GM19467 (cell line): Measurements from ENCODE around the gene PARP14.
"Not testable (repeated sequence)": the region's sequence is repeated elsewhere in the genome, so short reads cannot be mapped to it uniquely, and the experiment has no call there.

Source experiments
- ATAC-seq: cut with Tn5 transposase; IDR thresholded peaks from one replicate; pipeline ENCODE4 v1.9.1; 2021; ENCODE audit warnings: mild to moderate bottlenecking, moderate library complexity; ENCODE audit not compliant: unreplicated experiment

The PARP14 gene

GRCh38 chr3:122714273-122714672 is 33.6 kb downstream of the PARP14 start:
- no peak for ATAC-seq

DNA sequence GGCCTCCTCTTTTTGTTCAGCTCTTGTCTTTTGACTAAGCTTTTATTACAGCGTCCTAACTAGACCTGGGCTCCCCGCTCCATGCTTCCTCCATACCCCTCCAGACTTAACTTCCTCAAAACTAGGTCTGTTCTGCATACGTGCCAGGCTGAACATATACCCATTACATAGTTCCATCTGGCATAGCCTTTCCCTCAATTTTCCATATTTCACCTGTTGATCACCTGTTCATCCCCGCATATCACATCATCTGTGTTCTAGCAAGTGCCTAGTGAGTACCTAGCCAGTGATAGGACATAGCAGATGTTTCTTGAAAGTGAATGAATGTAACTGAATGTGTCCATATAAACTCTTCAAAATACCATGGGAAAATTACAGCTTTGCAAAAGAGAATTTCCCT is 36.0 kb downstream of the PARP14 start:
- ATAC-seq: no peak

DNA sequence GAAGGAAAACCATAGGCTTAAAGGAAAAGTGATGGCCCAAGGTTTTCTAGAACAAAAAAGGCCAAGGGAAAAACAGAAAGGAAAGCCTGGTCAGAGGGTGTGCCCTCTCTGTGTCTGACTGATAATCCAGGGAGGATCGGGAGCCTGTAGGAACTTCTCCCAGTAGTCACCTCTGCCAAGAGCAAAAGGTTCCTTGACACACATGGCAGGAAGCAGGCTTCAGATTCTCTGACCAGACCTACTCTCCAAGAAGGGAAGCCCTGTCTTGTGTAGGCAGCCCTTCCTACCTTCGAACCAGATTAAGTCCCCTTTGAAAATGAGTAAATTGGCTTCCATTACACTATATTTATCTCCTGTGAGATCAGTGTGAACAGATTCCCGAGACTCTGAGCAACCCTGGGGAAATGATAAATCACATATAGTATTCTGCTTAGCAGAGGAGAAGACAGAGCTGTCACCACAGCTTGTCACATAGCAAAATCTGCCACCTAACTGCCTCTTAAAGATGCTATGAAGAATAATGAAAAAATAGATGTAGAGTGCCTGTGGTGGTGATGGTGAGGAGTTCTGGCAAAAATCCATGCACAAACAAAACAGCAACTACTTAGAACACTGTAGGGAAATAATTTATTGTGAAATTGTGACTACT is 38.8 kb downstream of the PARP14 start:
- no peak for ATAC-seq

DNA sequence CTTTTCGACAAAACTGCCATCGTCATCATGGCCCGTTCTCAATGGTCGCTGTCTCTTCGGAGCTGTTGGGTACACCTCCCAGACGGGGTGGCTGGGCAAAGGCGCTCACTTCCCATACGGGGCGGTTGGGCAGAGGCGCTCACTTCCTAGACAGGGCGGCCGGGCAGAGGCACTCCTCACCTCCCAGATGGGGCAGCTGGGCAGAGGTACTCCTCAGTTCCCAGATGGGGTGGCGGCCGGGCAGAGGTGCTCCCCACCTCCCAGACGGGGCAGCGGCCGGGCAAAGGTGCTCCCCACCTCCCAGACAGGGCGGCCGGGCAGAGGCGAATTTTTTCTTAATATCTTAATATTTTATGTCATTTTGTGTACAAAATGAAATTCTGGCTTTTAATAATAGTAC is 44.5 kb downstream of the PARP14 start:
- no peak for ATAC-seq

- no peak for ATAC-seq
Observed at GRCh38 chr3:122727294-122727693, 46.7 kb downstream of the PARP14 start.

DNA sequence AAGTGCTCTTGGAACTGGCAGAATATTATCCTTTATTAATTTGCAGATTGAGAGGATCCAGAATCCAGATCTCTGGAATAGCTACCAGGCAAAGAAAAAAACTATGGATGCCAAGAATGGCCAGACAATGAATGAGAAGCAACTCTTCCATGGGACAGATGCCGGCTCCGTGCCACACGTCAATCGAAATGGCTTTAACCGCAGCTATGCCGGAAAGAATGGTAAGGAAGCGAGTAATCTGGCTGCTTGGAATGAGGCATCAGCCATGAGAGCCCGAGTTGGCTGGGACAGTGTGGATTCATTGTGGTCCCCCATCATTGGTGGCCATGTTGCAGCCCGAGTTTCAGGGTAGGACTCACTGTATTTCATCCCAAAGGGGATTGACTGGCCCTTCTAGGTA is 47.1 kb downstream of the PARP14 start:
- ATAC-seq: no peak

DNA sequence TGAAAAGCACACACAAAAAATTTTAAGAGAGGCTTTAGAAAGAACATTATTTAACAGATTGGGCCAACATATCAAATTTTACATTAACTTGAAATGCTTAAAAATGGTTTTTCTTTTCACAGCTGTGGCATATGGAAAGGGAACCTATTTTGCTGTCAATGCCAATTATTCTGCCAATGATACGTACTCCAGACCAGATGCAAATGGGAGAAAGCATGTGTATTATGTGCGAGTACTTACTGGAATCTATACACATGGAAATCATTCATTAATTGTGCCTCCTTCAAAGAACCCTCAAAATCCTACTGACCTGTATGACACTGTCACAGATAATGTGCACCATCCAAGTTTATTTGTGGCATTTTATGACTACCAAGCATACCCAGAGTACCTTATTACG is 47.5 kb downstream of the PARP14 start:
- ATAC-seq: no peak

GRCh38 chr3:122728756-122729514 is 48.3 kb downstream of the PARP14 start:
- no peak for ATAC-seq

GRCh38 chr3:122730240-122730639 is 49.6 kb downstream of the PARP14 start:
- no peak for ATAC-seq

DNA sequence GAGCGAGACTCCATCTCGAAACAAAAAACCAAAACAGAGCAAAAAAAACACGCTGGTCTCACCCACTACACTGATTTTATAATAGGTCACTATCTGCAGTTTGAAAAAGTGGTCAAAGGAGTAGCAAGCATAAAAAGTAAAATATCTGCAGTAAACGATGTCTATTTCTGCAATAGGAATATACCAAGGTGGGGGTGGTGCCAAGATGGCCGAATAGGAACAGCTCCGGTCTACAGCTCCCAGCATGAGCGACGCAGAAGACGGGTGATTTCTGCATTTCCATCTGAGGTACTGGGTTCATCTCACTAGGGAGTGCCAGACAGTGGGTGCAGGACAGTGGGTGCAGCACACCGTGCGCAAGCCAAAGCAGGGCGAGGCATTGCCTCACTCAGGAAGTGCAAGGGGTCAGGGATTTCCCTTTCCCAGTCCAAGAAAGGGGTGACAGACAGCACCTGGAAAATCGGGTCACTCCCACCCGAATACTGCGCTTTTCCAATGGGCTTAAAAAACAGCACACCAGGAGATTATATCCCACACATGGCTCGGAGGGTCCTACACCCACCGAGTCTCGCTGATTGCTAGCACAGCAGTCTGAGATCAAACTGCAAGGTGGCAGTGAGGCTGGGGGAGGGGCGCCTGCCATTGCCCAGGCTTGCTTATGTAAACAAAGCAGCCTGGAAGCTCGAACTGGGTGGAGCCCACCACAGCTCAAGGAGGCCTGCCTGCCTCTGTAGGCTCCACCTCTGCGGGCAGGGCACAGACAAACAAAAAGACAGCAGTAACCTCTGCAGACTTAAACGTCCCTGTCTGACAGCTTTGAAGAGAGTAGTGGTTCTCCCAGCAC is 52.3 kb downstream of the PARP14 start:
- ATAC-seq: not testable (repeated sequence)

DNA sequence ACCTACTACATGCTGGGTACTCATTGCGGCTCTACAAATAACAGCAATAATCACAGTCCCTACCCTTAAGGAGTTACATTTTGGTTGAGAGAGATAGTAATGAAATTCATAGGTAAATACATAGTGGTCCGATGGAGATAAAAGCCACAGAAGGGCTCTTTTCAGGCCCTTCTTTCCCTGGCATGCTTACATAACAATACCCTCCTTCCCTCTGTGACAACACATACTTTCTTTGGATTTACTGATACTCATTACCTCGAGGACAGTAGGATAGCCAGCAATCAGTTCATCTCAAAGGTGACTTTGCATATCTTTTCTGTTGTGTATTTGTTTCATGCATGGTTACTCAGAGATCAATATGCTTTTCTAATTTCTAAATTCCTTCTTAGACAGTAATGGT is 58.5 kb downstream of the PARP14 start:
- no peak for ATAC-seq

GRCh38 chr3:122742234-122742633 is 61.6 kb downstream of the PARP14 start:
- no peak for ATAC-seq

- ATAC-seq: no peak
Observed at GRCh38 chr3:122743581-122744120, 63.0 kb downstream of the PARP14 start.

GRCh38 chr3:122745369-122746021 is 64.9 kb downstream of the PARP14 start:
- no peak for ATAC-seq

DNA sequence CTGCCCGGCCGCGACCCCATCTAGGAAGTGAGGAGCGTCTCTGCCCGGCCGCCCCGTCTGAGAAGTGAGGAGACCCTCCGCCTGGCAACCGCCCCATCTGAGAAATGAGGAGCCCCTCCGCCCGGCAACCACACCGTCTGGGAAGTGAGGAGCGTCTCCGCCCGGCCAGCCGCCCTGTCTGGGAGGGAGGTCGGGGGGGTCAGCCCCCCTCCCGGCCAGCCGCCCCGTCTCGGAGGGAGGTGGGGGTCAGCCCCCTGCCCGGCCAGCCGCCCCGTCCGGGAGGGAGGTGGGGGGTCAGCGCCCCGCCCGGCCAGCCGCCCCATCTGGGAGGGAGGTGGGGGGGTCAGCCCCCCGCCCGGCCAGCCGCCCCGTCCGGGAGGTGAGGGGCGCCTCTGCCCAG is 66.7 kb downstream of the PARP14 start:
- ATAC-seq: not testable (repeated sequence)

GRCh38 chr3:122748347-122748746 is 67.7 kb downstream of the PARP14 start:
- no peak for ATAC-seq

DNA sequence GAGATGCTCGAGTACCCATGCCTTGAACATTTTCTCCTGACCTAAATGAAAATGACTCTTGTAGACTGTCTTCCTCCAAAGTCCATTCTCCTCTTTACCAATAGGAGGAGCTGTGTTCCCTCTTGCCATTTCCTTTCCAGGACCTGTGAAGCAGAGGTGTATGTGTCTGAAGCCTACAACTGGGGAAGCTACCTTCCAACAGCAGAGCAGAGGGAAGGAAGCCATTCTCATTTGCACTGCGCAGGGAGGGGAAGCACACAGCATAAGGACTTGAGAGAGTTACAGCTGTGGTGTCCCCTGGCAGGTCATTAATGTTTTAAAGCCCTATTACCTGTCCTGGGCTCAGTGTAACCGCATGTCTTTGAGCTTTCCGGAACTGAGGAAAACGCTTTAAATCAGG is 74.3 kb downstream of the PARP14 start:
- no peak for ATAC-seq

DNA sequence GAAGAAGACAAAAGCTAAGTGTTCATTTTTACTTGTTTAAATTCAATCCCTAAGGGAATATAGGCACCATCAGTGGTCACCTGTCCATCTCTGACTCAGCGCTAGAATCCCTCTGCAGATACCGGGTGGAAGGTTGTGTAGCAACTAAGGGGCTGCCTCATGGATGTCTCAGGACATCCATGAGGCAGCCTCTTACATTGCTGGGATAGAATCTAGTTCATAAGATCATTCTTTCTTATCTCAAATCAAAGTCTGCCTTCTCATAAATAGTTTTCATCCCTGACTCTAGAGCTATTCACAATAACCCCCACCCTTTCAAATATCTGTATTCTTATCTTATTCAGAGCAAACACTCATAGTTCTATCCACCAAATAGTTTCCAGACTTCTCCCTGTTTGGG is 74.9 kb downstream of the PARP14 start:
- no peak for ATAC-seq

DNA sequence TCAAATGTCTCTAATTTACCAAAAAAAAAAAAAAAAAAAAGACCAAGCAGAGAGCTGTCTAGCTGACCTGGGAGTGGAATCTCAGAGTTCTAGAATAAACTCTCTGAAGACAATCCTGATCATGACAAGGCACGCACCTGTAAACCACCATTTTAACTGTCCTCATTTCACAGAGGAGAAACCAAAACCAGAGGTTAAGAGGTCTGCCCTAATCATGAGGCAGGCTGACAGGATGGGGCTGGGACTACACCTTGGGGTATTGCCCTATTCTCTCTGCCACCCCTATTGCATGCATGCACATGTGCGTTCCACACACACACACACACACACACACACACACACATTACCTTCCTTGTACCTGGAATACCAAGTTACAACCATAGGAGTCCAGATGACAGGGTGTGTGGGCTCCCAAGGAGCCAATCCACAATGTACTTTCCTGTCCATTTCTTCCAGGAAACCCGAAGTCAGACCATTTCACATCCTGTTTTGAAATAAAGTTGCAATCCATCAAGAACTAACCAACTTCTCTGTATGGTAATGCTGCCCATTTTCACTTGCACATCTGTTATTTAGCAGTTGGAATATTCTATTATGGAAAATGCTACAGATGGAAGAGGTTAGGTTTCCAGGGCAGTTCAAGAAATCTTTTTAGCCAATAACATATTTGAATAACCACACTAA is 78.4 kb downstream of the PARP14 start:
- no peak for ATAC-seq
